K562 (cell line): Measurements from ENCODE around the gene PIK3R1. TPM values are rescaled to one million over a fixed set of nuclear protein-coding genes. Genes with fewer than 3 reads are reported as not detected.
A peak's percentile ranks its signal among the peaks of the same experiment; 100 is the strongest.

Source experiments
- ARNT ChIP-seq, 2 experiments: fragments of 450-650 bp; IDR thresholded peaks; 2 replicates each; pipeline ENCODE4 v1.6.1; 2016; ENCODE audit warnings: mild to moderate bottlenecking in 1 of 2
- ATF1 ChIP-seq, 2 experiments: fragments of 450-650 bp in 1 of 2; IDR thresholded peaks; 2 replicates each; pipeline ENCODE4 v1.6.1; 2016; ENCODE audit warnings: missing compliant biosample characterization in 1 of 2, missing genetic modification characterization in 1 of 2
- ATF2 ChIP-seq: sonication (generic); formaldehyde crosslinking; IDR thresholded peaks from 2 replicates; pipeline ENCODE4 v1.8.1; 2022; ENCODE audit warnings: missing genetic modification reagents
- CAMTA2 ChIP-seq: fragments of 250-450 bp; sonication (Bioruptor Pico); conservative IDR thresholded peaks from 2 replicates; pipeline ENCODE4 v1.5.1; 2022
- CHCHD3 ChIP-seq: fragments of 250-450 bp; sonication (Bioruptor Pico); IDR thresholded peaks from 2 replicates; pipeline ENCODE4 v2.1.2; 2022; ENCODE audit warnings: mild to moderate bottlenecking
- E4F1 ChIP-seq: fragments of 250-450 bp; sonication (Bioruptor Pico); IDR thresholded peaks from 2 replicates; pipeline ENCODE4 v1.5.0; 2021; ENCODE audit warnings: mild to moderate bottlenecking, borderline replicate concordance
- ETV1 ChIP-seq: fragments of 450-650 bp; conservative IDR thresholded peaks from 2 replicates; pipeline ENCODE4 v1.6.1; 2016; ENCODE audit warnings: missing genetic modification characterization, control low read depth, low read depth, missing compliant biosample characterization
- ETV6 ChIP-seq, 3 experiments: fragments of 150-350 bp in 1 of 3; sonication (generic) in 1 of 3; formaldehyde crosslinking in 1 of 3; IDR thresholded peaks; 2 replicates each; pipeline versions ENCODE4 v1.6.1 to v1.8.0; 2014 to 2022; ENCODE audit warnings: borderline replicate concordance in 2 of 3, low read depth in 2 of 3, antibody characterized with exemption in 1 of 3, low read length in 1 of 3, mild to moderate bottlenecking in 1 of 3, missing genetic modification reagents in 1 of 3
- GTF2B ChIP-seq: IDR thresholded peaks from 2 replicates; pipeline ENCODE4 v1.6.1; 2011; ENCODE audit not compliant: insufficient read length; ENCODE audit errors: extremely low read depth
- HBP1 ChIP-seq: fragments of 450-650 bp; formaldehyde crosslinking; IDR thresholded peaks from 2 replicates; pipeline ENCODE4 v1.4.0; 2022; ENCODE audit warnings: missing genetic modification characterization
- JUNB ChIP-seq: fragments of 450-650 bp; formaldehyde crosslinking; conservative IDR thresholded peaks from 2 replicates; pipeline ENCODE4 v1.4.0; 2020; ENCODE audit warnings: mild to moderate bottlenecking
- LEF1 ChIP-seq: fragments of 450-650 bp; IDR thresholded peaks from 2 replicates; pipeline ENCODE4 v1.6.1; 2016; ENCODE audit warnings: mild to moderate bottlenecking
- NKRF ChIP-seq: fragments of 450-650 bp; IDR thresholded peaks from 2 replicates; pipeline ENCODE4 v1.6.1; 2016; ENCODE audit warnings: borderline replicate concordance
- NRF1 ChIP-seq, 2 experiments: fragments of 450-650 bp; IDR thresholded peaks in 1 of 2; conservative IDR thresholded peaks in 1 of 2; 2 replicates each; pipeline ENCODE4 v1.6.1; 2014; ENCODE audit warnings: mild to moderate bottlenecking in 2 of 2
- PTRF ChIP-seq: fragments of 450-650 bp; IDR thresholded peaks from 2 replicates; pipeline ENCODE4 v1.6.1; 2016; ENCODE audit warnings: mild to moderate bottlenecking, missing genetic modification characterization, missing compliant biosample characterization
- SREBF1 ChIP-seq: fragments of 150-350 bp; IDR thresholded peaks from 2 replicates; pipeline ENCODE4 v1.6.1; 2014; ENCODE audit warnings: antibody characterized with exemption, low read depth, low read length, borderline replicate concordance
- SRSF7 ChIP-seq: fragments of 200-400 bp; formaldehyde crosslinking; optimal IDR thresholded peaks from 2 replicates; pipeline ENCODE3; 2017; ENCODE audit warnings: mild to moderate bottlenecking, low read depth, low read length
- TAF7 ChIP-seq: fragments of 450-650 bp; IDR thresholded peaks from 2 replicates; pipeline ENCODE4 v1.6.1; 2016; ENCODE audit warnings: missing genetic modification characterization, missing compliant biosample characterization
- ZNF12 ChIP-seq: sonication (generic); formaldehyde crosslinking; IDR thresholded peaks from 2 replicates; pipeline ENCODE4 v1.4.0; 2020; ENCODE audit warnings: mild to moderate bottlenecking, missing genetic modification reagents
- ZNF134 ChIP-seq: fragments of 250-450 bp; sonication (Bioruptor Pico); conservative IDR thresholded peaks from 2 replicates; pipeline ENCODE4 v1.4.0; 2020
- polyA plus RNA-seq, 8 experiments: library from polyadenylated mRNA; depleted of rRNA in 4 of 8; stranded (reverse) in 5 of 8; unstranded in 3 of 8; fragments of >200 nt; fragmentation: Nextera tagmentation in 2 of 8; fragmentation: Illumina TruSeq in 1 of 8; extraction: Ambion mirVana in 2 of 8; extraction: Trizol in 1 of 8; gene quantifications; 2 replicates each; pipeline versions ENCODE4 v1.2.1 to v1.2.3, GENCODE V29; 2011 to 2014; ENCODE audit warnings: inconsistent platforms in 1 of 8, missing spikeins in 1 of 8
- total RNA-seq, 7 experiments: library from RNA; depleted of rRNA in 6 of 7; stranded (reverse); fragments of >200 nt in 6 of 7; fragmentation: Illumina TruSeq in 2 of 7; extraction: Trizol in 2 of 7; gene quantifications; 2 replicates each; pipeline versions ENCODE4 v1.2.1 to v1.2.3, GENCODE V29; 2011 to 2021; ENCODE audit warnings: low replicate concordance in 1 of 7

The PIK3R1 gene
- total and polyA plus RNA-seq, 9 of the 15 experiments (the other 6 are each of a cell fraction or from before 2014, with no cell fraction given) = 1.1 to 9.7 (median 4.8) TPM

- TF ChIP-seq ATF2 (CRISPR knock-in tag) = no peak
- TF ChIP-seq PTRF (tag) = no peak
- 0 out of 2 replicates have a peak, but pooled peaks have one; percentile 20 for TF ChIP-seq JUNB (CRISPR knock-in tag)
- TF ChIP-seq NKRF = no peak
- TF ChIP-seq ATF1 (CRISPR knock-in tag; IDR thresholded peaks at IDR 0.05) = no peak
- TF ChIP-seq ATF1 (tag; IDR thresholded peaks at IDR 0.05) = peak; percentile 57
- TF ChIP-seq SRSF7 = no peak
- no peak for TF ChIP-seq CAMTA2 (CRISPR knock-in tag)
- no peak for TF ChIP-seq ZNF12 (CRISPR knock-in tag)
- TF ChIP-seq ETV6 (IDR thresholded peaks at IDR 0.05; ENCODE audit: borderline replicate concordance in 1 of 2, low read depth in 2 of 2, low read length in 1 of 2) = no peak
- no peak for TF ChIP-seq ETV6 (CRISPR knock-in tag; IDR thresholded peaks at IDR 0.05; ENCODE audit: borderline replicate concordance)
- TF ChIP-seq HBP1 (CRISPR knock-in tag) = no peak
- no peak for TF ChIP-seq TAF7 (tag)
- no peak for TF ChIP-seq ZNF134 (CRISPR knock-in tag)
- no peak for TF ChIP-seq ETV1 (tag)
- TF ChIP-seq CHCHD3 = no peak
- TF ChIP-seq NRF1 (conservative IDR thresholded peaks at IDR 0.05 in 1 of 2, IDR thresholded peaks at IDR 0.05 in 1 of 2) = 0 out of 4 replicates have a peak, but pooled peaks of 1 of the 2 experiments have one; percentile 19
- TF ChIP-seq E4F1 (CRISPR knock-in tag) = no peak
- TF ChIP-seq ARNT (IDR thresholded peaks at IDR 0.05) = peak in 1 of 2 experiments; percentile 75; a peak in 1 of 4 replicates
- TF ChIP-seq GTF2B = no peak
- TF ChIP-seq SREBF1 = no peak
- TF ChIP-seq LEF1 = peak; percentile 86
Observed at GRCh38 chr5:68344447-68345111, 129.0 kb downstream of the PIK3R1 start (continued).
